ENCODE results near the gene ALDH3B2.
"Not testable (repeated sequence)": the region's sequence is repeated elsewhere in the genome, so short reads cannot be mapped to it uniquely, and the experiment has no call there.

ALDH3B2 gene

GRCh38 chr11:67627812-67628624 is 46.4 kb downstream of the ALDH3B2 start:
- DNase-seq = no peak

GRCh38 chr11:67627441-67627811 is 47.0 kb downstream of the ALDH3B2 start:
- no peak for DNase-seq

- DNase-seq = no peak
Observed at GRCh38 chr11:67626970-67627369, 47.5 kb downstream of the ALDH3B2 start.

GRCh38 chr11:67626131-67626833 is 48.1 kb downstream of the ALDH3B2 start:
- DNase-seq = not testable (repeated sequence)

GRCh38 chr11:67623795-67624194 is 50.6 kb downstream of the ALDH3B2 start:
- not testable (repeated sequence) for DNase-seq

- not testable (repeated sequence) for DNase-seq
Observed at GRCh38 chr11:67622905-67623304, 51.5 kb downstream of the ALDH3B2 start.

GRCh38 chr11:67621928-67622327 is 52.5 kb downstream of the ALDH3B2 start:
- not testable (repeated sequence) for DNase-seq

- not testable (repeated sequence) for DNase-seq
Observed at GRCh38 chr11:67620621-67621020, 53.8 kb downstream of the ALDH3B2 start.

- DNase-seq = not testable (repeated sequence)
Observed at GRCh38 chr11:67619683-67620618, 54.5 kb downstream of the ALDH3B2 start.

- DNase-seq = not testable (repeated sequence)
Observed at GRCh38 chr11:67618901-67619659, 55.3 kb downstream of the ALDH3B2 start.

GRCh38 chr11:67617243-67617953 is 57.0 kb downstream of the ALDH3B2 start:
- no peak for DNase-seq

GRCh38 chr11:67616431-67617242 is 57.8 kb downstream of the ALDH3B2 start:
- DNase-seq = no peak

- no peak for DNase-seq
Observed at GRCh38 chr11:67615728-67616430, 58.5 kb downstream of the ALDH3B2 start.

- DNase-seq = no peak
Observed at GRCh38 chr11:67614730-67615714, 59.4 kb downstream of the ALDH3B2 start.

- peak; percentile 22 for DNase-seq
Observed at GRCh38 chr11:67613960-67614715, 60.3 kb downstream of the ALDH3B2 start.

- no peak for DNase-seq
Observed at GRCh38 chr11:67613313-67613959, 61.0 kb downstream of the ALDH3B2 start.

GRCh38 chr11:67612751-67613150 is 61.7 kb downstream of the ALDH3B2 start:
- DNase-seq = no peak

Data from fibroblast of upper back skin (primary cell).